ENCODE data around the gene RGS3.

GRCh38 chr9:113617550-113617949 lies 154.0 kb downstream of the RGS3 start:
- TF ChIP-seq CTCF (conservative IDR thresholded peaks at IDR 0.05; ENCODE audit: low read length) = no peak
- no peak for TF ChIP-seq EZH2phosphoT487 (IDR thresholded peaks at IDR 0.05; ENCODE audit: borderline replicate concordance, low read depth, low read length)
